GM21529 (cell line): ENCODE results near the gene RPTOR.

Source experiments
- ATAC-seq: cut with Tn5 transposase; IDR thresholded peaks from one replicate; pipeline ENCODE4 v1.9.1; 2021; ENCODE audit not compliant: unreplicated experiment

RPTOR gene

GRCh38 chr17:80965606-80966005 lies 421.0 kb downstream of the RPTOR start:
- no peak for ATAC-seq

DNA sequence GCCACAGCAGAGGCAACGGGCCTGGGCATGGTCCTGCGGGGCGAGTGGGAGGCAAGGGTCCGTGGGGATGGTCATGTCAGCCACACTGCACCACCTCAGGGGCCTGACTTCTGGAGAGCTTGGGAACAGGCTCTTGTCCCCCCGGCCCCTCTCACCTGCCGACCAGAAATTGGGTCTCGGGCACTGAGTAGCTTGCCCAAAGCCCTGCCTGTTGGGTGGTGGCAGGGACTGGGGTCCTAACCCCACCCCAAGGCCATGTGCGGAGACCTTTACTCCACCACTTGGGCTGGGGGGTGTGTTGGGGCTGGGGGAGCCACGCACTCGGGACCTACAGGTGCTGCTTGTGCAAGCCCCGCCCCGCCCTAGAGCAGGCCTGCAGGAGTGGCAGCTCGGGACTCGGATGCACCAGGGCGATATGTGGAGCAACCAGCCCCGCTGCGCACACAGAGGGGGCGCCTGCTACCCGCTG lies 422.8 kb downstream of the RPTOR start:
- ATAC-seq, result no peak

- ATAC-seq, result no peak
Measured at GRCh38 chr17:80968602-80969029, 424.0 kb downstream of the RPTOR start.

GRCh38 chr17:80969030-80969673 lies 424.5 kb downstream of the RPTOR start:
- no peak for ATAC-seq

DNA sequence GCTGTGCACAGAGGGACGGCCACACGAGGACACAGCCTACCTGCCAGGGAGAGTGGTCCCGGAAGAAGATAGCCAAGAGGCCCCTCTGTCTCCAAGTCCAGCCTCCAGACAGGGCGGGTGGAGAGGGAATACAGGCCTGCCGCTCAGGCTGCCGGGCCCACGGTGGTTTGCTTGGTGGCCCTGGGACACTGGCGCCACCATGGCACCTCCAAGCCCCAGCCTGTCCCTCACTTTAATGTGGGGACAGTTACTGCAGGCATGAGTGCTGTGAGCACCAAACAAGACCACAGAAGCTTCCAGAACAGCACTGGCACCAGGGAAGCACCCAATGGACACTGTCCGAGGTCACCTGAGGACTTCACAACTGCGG lies 425.0 kb downstream of the RPTOR start:
- no peak for ATAC-seq

DNA sequence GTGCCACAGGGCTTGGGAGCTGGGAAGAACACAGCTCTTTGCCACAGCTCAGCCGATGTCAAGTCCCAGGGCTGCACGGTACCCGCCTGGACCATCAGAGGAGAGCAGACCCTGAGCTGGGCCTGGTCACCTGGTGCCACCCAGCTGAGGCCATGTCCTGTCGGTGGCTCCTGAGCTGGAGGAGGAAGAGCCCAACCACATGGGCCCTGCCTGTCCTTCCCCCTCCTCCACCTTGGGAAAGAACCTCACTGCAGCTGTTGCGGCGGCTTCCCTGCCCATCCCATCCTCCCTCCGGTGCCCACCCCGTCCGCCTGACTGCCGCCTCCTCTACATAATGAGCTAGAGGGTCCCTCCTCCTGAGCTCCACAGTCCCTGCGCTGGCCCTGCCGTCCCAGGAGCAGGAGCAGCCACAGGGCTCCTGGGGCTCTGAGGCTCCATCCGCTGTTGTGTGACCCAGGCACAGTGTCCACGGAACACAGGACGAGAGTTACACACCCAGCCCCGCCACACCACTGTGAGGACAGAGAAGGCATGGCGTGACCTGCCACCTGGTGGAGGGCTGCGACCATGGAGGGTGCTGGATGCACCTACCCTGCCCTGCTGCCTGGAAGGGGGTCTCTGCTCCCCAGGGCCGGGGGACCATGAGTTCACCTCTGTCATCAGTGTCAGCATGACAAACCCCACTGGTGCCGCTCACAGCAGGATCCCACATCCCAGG lies 425.6 kb downstream of the RPTOR start:
- ATAC-seq, result no peak

- no peak for ATAC-seq
Measured at GRCh38 chr17:80970762-80971703, 426.4 kb downstream of the RPTOR start.

- ATAC-seq, result no peak
Measured at GRCh38 chr17:80971704-80972304, 427.2 kb downstream of the RPTOR start.

DNA sequence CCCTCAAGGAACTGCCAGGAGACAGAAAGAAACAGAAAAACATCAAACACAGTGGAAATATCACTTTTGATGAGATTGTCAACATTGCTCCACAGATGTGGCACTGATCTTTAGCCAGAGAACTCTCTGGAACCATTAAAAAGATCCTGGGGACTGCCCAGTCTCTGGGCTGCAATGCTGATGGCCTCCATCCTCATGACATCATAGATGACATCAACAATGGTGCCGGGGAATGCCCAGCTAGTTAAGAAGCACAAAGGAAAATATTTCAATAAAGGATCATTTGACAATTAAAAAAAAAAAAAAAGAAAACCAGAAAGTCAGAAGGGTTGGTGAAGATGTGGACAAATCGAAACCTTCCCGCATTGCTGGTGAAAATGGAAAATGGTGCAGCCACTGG lies 432.1 kb downstream of the RPTOR start:
- ATAC-seq, result no peak

DNA sequence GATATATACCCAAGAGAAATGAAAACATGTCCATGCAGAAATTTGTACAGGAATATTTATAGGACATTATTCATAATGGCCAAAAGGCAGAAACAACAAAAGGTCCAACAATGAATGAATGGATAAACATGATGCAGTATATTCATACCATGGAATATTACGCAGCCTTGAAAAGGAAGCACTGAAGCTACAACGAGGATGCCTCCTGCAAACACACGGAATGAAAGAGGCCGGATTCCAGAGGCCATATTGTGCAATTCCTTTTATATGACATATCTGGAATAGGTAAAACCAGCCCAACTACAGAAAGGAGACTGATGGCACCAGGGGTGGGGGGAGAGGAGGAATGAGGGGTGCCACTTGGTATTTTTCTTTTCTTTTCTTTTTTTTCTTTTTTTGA lies 432.5 kb downstream of the RPTOR start:
- no peak for ATAC-seq

- no peak for ATAC-seq
Measured at GRCh38 chr17:80978499-80979497, 434.2 kb downstream of the RPTOR start.

GRCh38 chr17:80979547-80980378 lies 435.1 kb downstream of the RPTOR start:
- no peak for ATAC-seq

GRCh38 chr17:80980397-80981061 lies 435.9 kb downstream of the RPTOR start:
- no peak for ATAC-seq

DNA sequence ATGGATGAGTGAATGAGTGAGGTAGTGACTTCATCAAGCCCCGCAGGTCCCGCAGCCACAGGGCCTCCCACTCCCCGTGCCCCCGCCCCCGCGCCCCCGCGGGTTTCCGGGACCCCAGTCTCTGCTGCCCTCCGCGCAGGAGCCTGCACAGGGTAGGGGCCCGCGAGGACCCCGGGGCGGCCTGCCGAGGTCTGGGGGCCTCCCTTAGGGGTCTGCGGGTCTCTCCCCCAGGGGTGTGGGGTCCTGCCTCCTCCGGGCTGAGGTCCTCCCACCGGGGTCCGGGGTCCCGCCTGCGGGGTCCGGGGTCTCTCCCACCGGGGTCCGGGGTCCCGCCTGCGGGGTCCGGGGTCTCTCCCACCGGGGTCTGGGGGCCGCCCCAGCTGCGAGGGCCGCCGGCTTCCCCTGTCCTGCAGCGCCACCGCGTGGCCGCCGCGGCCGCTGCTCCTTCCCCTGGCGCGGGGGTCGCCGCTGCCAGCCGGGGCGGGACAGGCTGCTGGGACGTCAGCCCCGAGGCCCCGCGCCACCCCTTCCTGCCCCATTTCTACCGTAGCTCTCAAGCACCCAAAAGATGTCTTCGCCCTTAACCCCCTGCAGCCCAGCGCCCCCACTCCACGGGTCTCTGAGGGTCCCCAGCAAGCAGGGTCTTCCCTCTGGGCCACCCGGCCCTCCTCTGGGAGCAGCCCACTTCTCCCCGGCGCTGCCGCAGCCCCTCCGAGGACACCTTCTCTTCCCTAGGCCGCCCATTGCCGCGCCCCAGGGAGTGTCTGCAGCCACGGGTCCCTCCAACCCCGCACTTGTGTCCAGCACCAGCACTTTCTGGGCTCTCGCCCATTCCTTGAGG lies 436.6 kb downstream of the RPTOR start:
- no peak for ATAC-seq

DNA sequence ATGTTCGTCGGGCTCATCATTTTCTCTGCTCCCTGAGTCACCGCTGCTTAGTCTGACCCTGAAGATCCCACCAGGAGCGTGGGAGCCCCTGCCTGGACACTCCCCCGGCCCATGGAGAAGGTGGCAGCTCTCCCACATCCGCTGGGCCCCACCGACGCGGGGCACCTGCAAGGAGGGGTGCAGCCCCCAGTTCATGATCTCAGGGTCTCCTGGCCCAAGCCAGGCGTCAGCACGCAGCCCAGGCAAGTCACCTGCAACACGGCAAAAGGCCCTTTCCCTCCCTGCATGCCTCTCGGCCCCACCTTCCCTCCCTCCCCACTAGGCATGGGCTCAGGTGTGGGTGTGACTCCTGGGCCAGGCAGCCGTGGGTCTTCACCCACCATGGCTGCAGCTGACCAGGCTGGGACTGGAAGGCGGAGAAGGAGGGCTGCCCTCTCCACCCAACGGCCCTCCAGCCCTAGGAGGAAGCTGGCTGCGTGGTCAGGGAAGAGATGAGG lies 437.3 kb downstream of the RPTOR start:
- ATAC-seq, result no peak

DNA sequence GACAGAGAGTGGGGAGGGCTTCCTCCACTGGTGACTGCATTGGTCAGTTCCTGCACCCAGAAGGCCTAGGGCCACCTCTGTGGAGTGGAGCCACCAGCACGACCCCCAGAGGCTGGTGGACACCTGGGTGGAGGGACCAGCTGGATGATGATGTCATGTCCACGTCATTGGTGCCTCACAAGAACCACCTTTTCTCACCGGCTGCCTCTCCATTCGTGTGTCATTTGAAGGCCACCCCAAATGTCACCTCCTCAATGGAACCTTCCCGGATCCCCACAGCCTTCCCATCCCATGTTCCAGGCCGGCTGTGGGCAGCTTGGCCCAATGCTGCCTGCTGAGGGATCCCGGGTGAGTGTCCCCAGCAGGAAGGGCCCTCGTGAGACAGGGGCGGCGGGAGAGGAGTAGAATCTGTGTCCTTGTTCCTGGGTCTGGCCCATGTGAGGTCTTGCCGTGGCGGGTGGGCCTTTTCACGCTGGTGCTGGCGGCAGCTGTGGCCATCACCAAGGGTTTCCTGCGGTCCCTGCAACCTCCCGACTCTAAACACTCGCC lies 437.9 kb downstream of the RPTOR start:
- ATAC-seq, result no peak

DNA sequence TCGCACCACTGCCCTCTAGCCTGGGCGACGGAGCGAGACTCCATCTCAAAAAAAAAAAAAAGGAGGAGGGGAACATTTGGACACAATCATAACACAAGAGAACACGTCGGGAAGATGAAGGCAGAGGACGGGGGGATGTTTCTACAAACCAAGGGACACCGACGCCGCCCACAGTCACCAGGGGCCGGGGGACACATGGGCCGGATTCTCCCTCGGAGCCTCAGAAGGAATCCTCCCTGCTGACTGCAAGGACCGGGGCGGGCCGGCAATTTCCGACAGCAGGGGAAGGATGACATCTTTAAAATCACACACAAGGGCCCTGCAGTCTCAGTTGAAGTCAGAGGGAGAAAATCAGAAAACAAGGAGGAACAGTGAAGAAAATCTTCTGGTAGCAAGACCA lies 438.9 kb downstream of the RPTOR start:
- no peak for ATAC-seq
